Liver (tissue), 9 donors: ENCODE data around the gene RAVER1. TPM values are rescaled to one million over a fixed set of nuclear protein-coding genes. Genes with fewer than 3 reads are reported as not detected.

ENCODE experiments used
- DNase-seq: peaks from one replicate; pipeline ENCODE4 v3.0.0-alpha.2; 2017; ENCODE audit warnings: low spot score
- H3K27ac ChIP-seq, 2 donors: one replicate each; pipeline ENCODE4 v1.7.0; 2013; ENCODE audit warnings: inconsistent platforms in 2 of 2, low read length in 2 of 2, control low read depth in 1 of 2, low read depth in 1 of 2, mild to moderate bottlenecking in 1 of 2
- H3K27me3 ChIP-seq, 4 donors: one replicate each; pipeline versions ENCODE4 v1.6.1 to v1.7.0; 2013; ENCODE audit warnings: low read length in 3 of 4, inconsistent platforms in 1 of 4, mild to moderate bottlenecking in 1 of 4, moderate library complexity in 1 of 4; ENCODE audit not compliant: control insufficient read depth in 4 of 4, insufficient read depth in 4 of 4
- H3K36me3 ChIP-seq, 4 donors: one replicate each; pipeline versions ENCODE4 v1.6.1 to v1.7.0; 2013; ENCODE audit warnings: low read length in 3 of 4, mild to moderate bottlenecking in 3 of 4, low read depth in 1 of 4, moderate library complexity in 1 of 4; ENCODE audit not compliant: control insufficient read depth in 4 of 4, insufficient read depth in 3 of 4
- H3K4me1 ChIP-seq, 4 donors: one replicate each; pipeline versions ENCODE4 v1.6.1 to v1.7.0; 2013; ENCODE audit warnings: low read length in 3 of 4, mild to moderate bottlenecking in 3 of 4, moderate library complexity in 1 of 4; ENCODE audit not compliant: control insufficient read depth in 4 of 4, insufficient read depth in 4 of 4
- H3K4me3 ChIP-seq, 3 donors: one replicate each; pipeline versions ENCODE4 v1.6.1 to v1.7.0; 2013; ENCODE audit warnings: low read length in 3 of 3, control low read depth in 1 of 3, low read depth in 1 of 3, mild to moderate bottlenecking in 1 of 3
- H3K9ac ChIP-seq, 2 donors: one replicate each; pipeline ENCODE4 v1.7.0; 2013; ENCODE audit warnings: low read length in 2 of 2, mild to moderate bottlenecking in 2 of 2, moderate library complexity in 2 of 2, control low read depth in 1 of 2, low read depth in 1 of 2
- H3K9me3 ChIP-seq, 4 donors: one replicate each; pipeline versions ENCODE4 v1.6.1 to v1.7.0; 2013; ENCODE audit warnings: low read length in 3 of 4; ENCODE audit not compliant: control insufficient read depth in 4 of 4
- EGR1 ChIP-seq, 2 donors: IDR thresholded peaks; 2 replicates each; pipeline ENCODE4 v1.6.1; 2016 to 2018; ENCODE audit warnings: antibody characterized with exemption in 2 of 2, low read depth in 2 of 2
- FOXA1 ChIP-seq: IDR thresholded peaks from 2 replicates; pipeline ENCODE4 v1.6.1; 2016; ENCODE audit warnings: antibody characterized with exemption
- GABPA ChIP-seq, 2 donors: IDR thresholded peaks in 1 of 2; conservative IDR thresholded peaks in 1 of 2; 2 replicates each; pipeline ENCODE4 v1.6.1; 2016; ENCODE audit warnings: antibody characterized with exemption in 2 of 2, mild to moderate bottlenecking in 1 of 2, moderate library complexity in 1 of 2
- HNF4A ChIP-seq, 2 donors: conservative IDR thresholded peaks; 2 replicates each; pipeline ENCODE4 v1.6.1; 2016; ENCODE audit warnings: antibody characterized with exemption in 2 of 2, mild to moderate bottlenecking in 2 of 2
- HNF4G ChIP-seq: IDR thresholded peaks from 2 replicates; pipeline ENCODE4 v1.6.1; 2016; ENCODE audit warnings: antibody characterized with exemption
- JUND ChIP-seq, 2 donors: IDR thresholded peaks; 2 replicates each; pipeline ENCODE4 v1.6.1; 2016; ENCODE audit warnings: antibody characterized with exemption in 2 of 2
- NR2F2 ChIP-seq: IDR thresholded peaks from 2 replicates; pipeline ENCODE4 v1.6.1; 2016; ENCODE audit warnings: antibody characterized with exemption
- RAD21 ChIP-seq, 2 donors: IDR thresholded peaks; 2 replicates each; pipeline ENCODE4 v1.6.1; 2016; ENCODE audit warnings: antibody characterized with exemption in 2 of 2, mild to moderate bottlenecking in 2 of 2
- RXRA ChIP-seq, 2 donors: IDR thresholded peaks; 2 replicates each; pipeline ENCODE4 v1.6.1; 2017 to 2018; ENCODE audit warnings: antibody characterized with exemption in 2 of 2, mild to moderate bottlenecking in 1 of 2
- SP1 ChIP-seq: IDR thresholded peaks from 2 replicates; pipeline ENCODE4 v1.6.1; 2018; ENCODE audit warnings: antibody characterized with exemption, mild to moderate bottlenecking
- YY1 ChIP-seq: IDR thresholded peaks from 2 replicates; pipeline ENCODE4 v1.6.1; 2016; ENCODE audit warnings: antibody characterized with exemption, mild to moderate bottlenecking
- ZBTB33 ChIP-seq: IDR thresholded peaks from 2 replicates; pipeline ENCODE4 v1.6.1; 2016; ENCODE audit warnings: antibody characterized with exemption
- WGBS: extraction: QIAGEN DNeasy Blood & Tissue Kit; methylation state at CpG from one replicate; pipeline ENCODE4 v1.1.7; 2013; 5-methylcytosine and 5-hydroxymethylcytosine counted together
- polyA plus RNA-seq, 2 donors: library from polyadenylated mRNA; stranded (reverse) in 1 of 2; unstranded in 1 of 2; fragments of 200-250 nt in 1 of 2; fragments of >200 nt in 1 of 2; fragmentation: Nextera tagmentation in 1 of 2; extraction: Ambion mirVana in 1 of 2; gene quantifications; one replicate each; pipeline versions ENCODE4 v1.2.1 to v1.2.3, GENCODE V29; 2013 to 2015
- total RNA-seq, 2 donors: library from RNA; depleted of rRNA; stranded (reverse); fragments of >200 nt; gene quantifications; one replicate each; pipeline ENCODE4 v1.2.3, GENCODE V29; 2014
- TF ChIP-seq, protein P1 (sequence below): IDR thresholded peaks from 2 replicates; pipeline ENCODE4 v1.6.1; 2016; ENCODE audit warnings: antibody characterized with exemption
- TF ChIP-seq, protein P2 (sequence below): IDR thresholded peaks from 2 replicates; pipeline ENCODE4 v1.6.1; 2016; ENCODE audit warnings: antibody characterized with exemption, mild to moderate bottlenecking
- donor health status: healthy.
- donor health status: healthy.
- donor health status: healthy.
- donor health status: healthy.
- donor health status: healthy.

The RAVER1 gene
- total and polyA plus RNA-seq, 4 donors = 2.1 to 13.6 (median 6.2) TPM

- Histone ChIP-seq H3K9ac (no peak overlapping the region), H3K9me3 (no peaks in the 10 kb centered on the region), H3K36me3 (peaks cover 0 to 4% (median under 1%) of the 10 kb centered on the region in 4 donors), H3K4me1 (no peaks in the 10 kb centered on the region), H3K27ac (no peak overlapping the region), H3K27me3 (no peaks in the 10 kb centered on the region), H3K4me3 (no peak overlapping the region)
- TF ChIP-seq HNF4G (no peak), EGR1 (IDR thresholded peaks at IDR 0.05; ENCODE audit: low read depth in 2 of 2) (no peak), GABPA (IDR thresholded peaks at IDR 0.05 in 1 of 2, conservative IDR thresholded peaks at IDR 0.05 in 1 of 2) (no peak), YY1 (no peak), NR2F2 (no peak), ZBTB33 (no peak), JUND (IDR thresholded peaks at IDR 0.05) (no peak), SP1 (no peak), RAD21 (IDR thresholded peaks at IDR 0.05) (no peak), RXRA (IDR thresholded peaks at IDR 0.05) (no peak), FOXA1 (no peak), HNF4A (conservative IDR thresholded peaks at IDR 0.05) (no peak)
- TF ChIP-seq, protein P1, sequence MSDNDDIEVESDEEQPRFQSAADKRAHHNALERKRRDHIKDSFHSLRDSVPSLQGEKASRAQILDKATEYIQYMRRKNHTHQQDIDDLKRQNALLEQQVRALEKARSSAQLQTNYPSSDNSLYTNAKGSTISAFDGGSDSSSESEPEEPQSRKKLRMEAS = no peak
- TF ChIP-seq, protein P2, sequence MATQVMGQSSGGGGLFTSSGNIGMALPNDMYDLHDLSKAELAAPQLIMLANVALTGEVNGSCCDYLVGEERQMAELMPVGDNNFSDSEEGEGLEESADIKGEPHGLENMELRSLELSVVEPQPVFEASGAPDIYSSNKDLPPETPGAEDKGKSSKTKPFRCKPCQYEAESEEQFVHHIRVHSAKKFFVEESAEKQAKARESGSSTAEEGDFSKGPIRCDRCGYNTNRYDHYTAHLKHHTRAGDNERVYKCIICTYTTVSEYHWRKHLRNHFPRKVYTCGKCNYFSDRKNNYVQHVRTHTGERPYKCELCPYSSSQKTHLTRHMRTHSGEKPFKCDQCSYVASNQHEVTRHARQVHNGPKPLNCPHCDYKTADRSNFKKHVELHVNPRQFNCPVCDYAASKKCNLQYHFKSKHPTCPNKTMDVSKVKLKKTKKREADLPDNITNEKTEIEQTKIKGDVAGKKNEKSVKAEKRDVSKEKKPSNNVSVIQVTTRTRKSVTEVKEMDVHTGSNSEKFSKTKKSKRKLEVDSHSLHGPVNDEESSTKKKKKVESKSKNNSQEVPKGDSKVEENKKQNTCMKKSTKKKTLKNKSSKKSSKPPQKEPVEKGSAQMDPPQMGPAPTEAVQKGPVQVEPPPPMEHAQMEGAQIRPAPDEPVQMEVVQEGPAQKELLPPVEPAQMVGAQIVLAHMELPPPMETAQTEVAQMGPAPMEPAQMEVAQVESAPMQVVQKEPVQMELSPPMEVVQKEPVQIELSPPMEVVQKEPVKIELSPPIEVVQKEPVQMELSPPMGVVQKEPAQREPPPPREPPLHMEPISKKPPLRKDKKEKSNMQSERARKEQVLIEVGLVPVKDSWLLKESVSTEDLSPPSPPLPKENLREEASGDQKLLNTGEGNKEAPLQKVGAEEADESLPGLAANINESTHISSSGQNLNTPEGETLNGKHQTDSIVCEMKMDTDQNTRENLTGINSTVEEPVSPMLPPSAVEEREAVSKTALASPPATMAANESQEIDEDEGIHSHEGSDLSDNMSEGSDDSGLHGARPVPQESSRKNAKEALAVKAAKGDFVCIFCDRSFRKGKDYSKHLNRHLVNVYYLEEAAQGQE = no peak
- 80% methylated on average over 17 of the region's 17 CpGs for whole genome bisulfite sequencing
- peak; percentile 34 for DNase-seq
Measured at GRCh38 chr19:10305139-10305806, 28.1 kb downstream of the RAVER1 start.

DNA sequence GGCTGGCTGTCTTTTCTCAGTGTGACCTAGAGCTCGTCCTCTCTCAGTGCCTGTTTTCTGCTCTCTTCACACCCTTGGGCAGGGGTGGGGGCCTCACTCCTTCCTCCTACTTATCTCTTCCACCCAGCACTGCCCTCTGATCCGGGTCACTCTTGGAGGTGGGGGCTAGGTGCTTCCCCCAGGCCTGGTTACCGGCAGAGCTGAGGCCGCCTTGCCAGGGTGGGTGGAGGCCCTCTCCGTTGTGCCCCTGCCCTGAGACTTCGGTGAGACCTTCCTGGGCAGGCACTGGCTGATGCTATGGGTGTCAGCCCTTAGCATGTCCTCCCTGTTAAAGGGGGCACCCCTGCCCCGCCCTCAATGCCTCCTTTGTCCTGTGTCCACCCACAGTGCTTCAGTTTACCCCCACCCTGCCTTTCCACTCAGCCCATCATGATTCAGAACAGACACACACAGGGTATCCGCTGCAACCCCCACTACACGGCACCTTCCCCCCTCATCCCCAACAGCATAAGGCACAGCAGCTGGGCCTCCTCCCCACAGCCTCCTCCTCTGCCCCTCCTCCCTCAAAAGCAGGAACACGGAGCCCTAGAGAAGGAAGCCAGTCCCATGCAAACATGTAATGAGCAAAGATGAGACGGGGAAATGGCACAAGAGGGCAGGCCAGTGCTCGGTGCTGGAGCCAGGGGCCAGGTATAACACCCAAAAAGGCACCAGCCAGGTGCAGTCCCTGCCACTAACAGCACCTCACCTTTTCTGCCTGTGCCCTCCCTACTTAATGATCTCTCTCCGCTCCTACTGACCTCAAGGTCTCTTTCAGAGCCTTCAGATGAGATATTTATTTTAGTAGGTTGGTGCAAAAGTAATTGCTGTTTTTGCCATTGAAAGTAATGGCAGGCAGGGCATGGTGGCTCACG lies 33.5 kb downstream of the RAVER1 start:
- peaks cover 3 to 10% (median 6%) of the 10 kb centered on the region in 4 donors for H3K4me1 ChIP-seq
- H3K27me3 ChIP-seq = peaks cover 0 to 5% (median 2%) of the 10 kb centered on the region in 4 donors
- peaks cover 0 to 1% (median 0%) of the 10 kb centered on the region in 4 donors for H3K36me3 ChIP-seq
- 50% methylated on average over 14 of the region's 14 CpGs for WGBS
- DNase-seq = peak; percentile 72
- H3K9ac ChIP-seq = no peak overlapping the region
- no peak overlapping the region for H3K27ac ChIP-seq
- TF ChIP-seq ZBTB33 (no peak), NR2F2 (peak; percentile 12)
- no peaks in the 10 kb centered on the region for H3K9me3 ChIP-seq
- no peak overlapping the region for H3K4me3 ChIP-seq
